Measurements from ENCODE around the gene DSTN. TPM values are rescaled to one million over a fixed set of nuclear protein-coding genes. Genes with fewer than 3 reads are reported as not detected.

DSTN gene
- total and polyA plus RNA-seq, 9 of the 15 experiments (the other 6 are each of a cell fraction or from before 2014, with no cell fraction given), result 25.7 to 88.3 (median 61.0) TPM

DNA sequence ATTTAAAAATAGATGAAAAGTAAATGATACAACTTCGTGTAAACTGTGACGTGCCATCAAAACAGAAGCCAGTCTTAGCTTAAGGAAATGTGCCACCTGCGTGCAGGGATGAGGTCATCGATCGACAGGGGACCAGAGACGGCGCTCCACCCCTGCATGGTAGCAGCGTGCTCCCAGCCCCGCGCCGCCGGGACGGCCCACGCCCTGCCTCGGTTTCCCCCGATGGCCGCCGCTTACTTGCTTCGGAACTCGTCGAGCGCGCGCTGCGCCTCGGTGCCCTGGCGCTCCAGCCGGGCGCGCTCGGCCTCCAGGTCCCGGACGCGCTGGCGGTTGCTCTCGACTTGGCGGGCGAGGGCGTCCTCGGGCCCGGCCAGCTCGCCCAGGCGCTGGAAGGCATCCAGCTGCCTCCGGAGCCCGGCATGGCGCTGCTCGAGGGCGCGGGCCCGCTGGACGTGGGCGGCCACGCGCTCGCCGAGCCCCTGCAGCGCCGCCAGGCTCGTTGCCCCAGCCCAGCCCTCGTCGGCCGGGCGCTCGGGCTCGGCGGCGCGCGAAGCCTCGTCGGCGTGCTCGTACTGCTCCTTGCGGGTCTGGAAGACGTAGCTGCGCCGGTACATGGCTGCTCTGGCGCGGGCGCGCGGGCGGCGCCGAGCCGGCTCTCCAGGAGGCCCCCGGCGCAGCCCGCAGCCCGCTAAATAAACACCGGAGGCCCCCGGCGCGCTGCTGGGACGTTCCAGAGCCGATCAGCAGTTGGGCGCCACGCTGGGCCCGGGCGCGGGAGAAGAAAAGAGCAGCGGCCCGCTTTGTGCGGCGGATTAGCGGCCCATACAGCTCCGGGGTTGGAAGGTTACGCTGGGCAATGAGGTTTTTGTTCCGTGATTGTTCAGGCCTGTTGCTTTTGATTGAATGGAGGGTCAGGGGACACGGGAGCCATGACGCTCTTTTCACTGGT, 38.9 kb upstream of the DSTN start, which contains the start of gene BFSP1:
BFSP1 (minus strand) TSS at position 664 of the 949 bp plus-strand sequence; CDS start at position 614, 50 bp downstream.
- no TSS peak for BruUV-seq (replicated peaks)
- no peaks in the 10 kb centered on the region for H4K20me1 ChIP-seq (replicated peaks; ENCODE audit: control insufficient read depth, insufficient read depth, low read length)
- no peaks in the 10 kb centered on the region for H3K9me1 ChIP-seq (ENCODE audit: control insufficient read depth, insufficient read depth, low read length)
- ChIA-PET CTCF (ENCODE audit: low intra/inter-chr PET ratio) (no interaction called here), POLR2A (interaction anchor here (0.6 to 0.7 kb wide), 2 partner anchors 68 to 108 kb away, joined by 3 read pairs; no protein-coding TSS in a partner anchor)
- in situ Hi-C loops (cut with MboI) (no loop called here), intact Hi-C loops (cut with micrococcal nuclease) (loop anchor here (10.0 kb wide), 2 partner anchors 364 to 464 kb away; no protein-coding TSS in a partner anchor)
- FAIRE-seq (no peak), DNase-seq (ENCODE audit: extremely low read depth in 1 of 4, low spot score in 3 of 4) (no peak), ATAC-seq (no peak)
- 0 out of 5 replicates have a peak, but pooled peaks cover 0 to 5% of the 10 kb centered on the region in 2 experiments for H3K4me1 ChIP-seq (replicated peaks in 1 of 2; ENCODE audit: control insufficient read depth in 2 of 2, insufficient read depth in 2 of 2, low read length in 2 of 2)
- H3K9ac ChIP-seq (ENCODE audit: insufficient read depth in 1 of 2, low read depth in 2 of 2, low read length in 2 of 2), result no peak within 1 kb of the TSS
- no peak within 1 kb of the TSS for H3K27ac ChIP-seq (ENCODE audit: extremely low read depth, low read depth, low read length)
- TF ChIP-seq ETV5 (CRISPR knock-in tag; IDR thresholded peaks at IDR 0.05; ENCODE audit: low read depth), result no peak
- H3K4me3 ChIP-seq, result no peak within 1 kb of the TSS
- H3K9me3 ChIP-seq (replicated peaks; ENCODE audit: control insufficient read depth, insufficient read depth, low read depth, low read length), result no peaks in the 10 kb centered on the region
- no peaks in the 10 kb centered on the region for H3K79me2 ChIP-seq (ENCODE audit: control insufficient read depth, insufficient read depth, low read length)
- H3K36me3 ChIP-seq (ENCODE audit: control insufficient read depth, insufficient read depth, low read length), result no peaks in the 10 kb centered on the region
- H3K27me3 ChIP-seq (ENCODE audit: control insufficient read depth in 2 of 2, insufficient read depth in 2 of 2, low read length in 2 of 2), result no peaks in the 10 kb centered on the region
- no peak within 1 kb of the TSS for H2AFZ ChIP-seq (ENCODE audit: low read depth, low read length)
- 49% methylated on average over 37 of the region's 111 CpGs for WGBS (ENCODE audit: insufficient coverage, low coverage, missing lambda C conversion rate)
- H3K4me2 ChIP-seq (ENCODE audit: insufficient read depth, low read length), result no peak within 1 kb of the TSS

GRCh38 chr20:17531665-17532025, 38.2 kb upstream of the DSTN start:
- H2AFZ ChIP-seq (ENCODE audit: low read depth, low read length), result no peak overlapping the region
- BruUV-seq (replicated peaks), result no TSS peak

More at GRCh38 chr20:17531665-17532025, 38.2 kb upstream of the DSTN start:
- 28% methylated on average over 4 of the region's 5 CpGs for WGBS (ENCODE audit: insufficient coverage, low coverage, missing lambda C conversion rate)
- no peaks in the 10 kb centered on the region for H4K20me1 ChIP-seq (replicated peaks; ENCODE audit: control insufficient read depth, insufficient read depth, low read length)
- H3K79me2 ChIP-seq (ENCODE audit: control insufficient read depth, insufficient read depth, low read length), result no peaks in the 10 kb centered on the region
- no peak for TF ChIP-seq ZNF778 (CRISPR knock-in tag; IDR thresholded peaks at IDR 0.05)
- H3K9me3 ChIP-seq (replicated peaks; ENCODE audit: control insufficient read depth, insufficient read depth, low read depth, low read length), result no peaks in the 10 kb centered on the region
- no peak overlapping the region for H3K9ac ChIP-seq (ENCODE audit: insufficient read depth in 1 of 2, low read depth in 2 of 2, low read length in 2 of 2)
- no peak overlapping the region for H3K4me2 ChIP-seq (ENCODE audit: insufficient read depth, low read length)
- in situ Hi-C loops (cut with MboI), result no loop called here
- no peaks in the 10 kb centered on the region for H3K36me3 ChIP-seq (ENCODE audit: control insufficient read depth, insufficient read depth, low read length)
- H3K4me1 ChIP-seq (replicated peaks in 1 of 2; ENCODE audit: control insufficient read depth in 2 of 2, insufficient read depth in 2 of 2, low read length in 2 of 2), result 0 out of 5 replicates have a peak, but pooled peaks cover 0 to 5% of the 10 kb centered on the region in 2 experiments
- ATAC-seq (no peak), DNase-seq (ENCODE audit: extremely low read depth in 1 of 4, low spot score in 3 of 4) (no peak), FAIRE-seq (no peak)
- ChIA-PET CTCF (ENCODE audit: low intra/inter-chr PET ratio) (no interaction called here), POLR2A (interaction anchor here (0.7 kb wide), 1 partner anchor 107 kb away, joined by 3 read pairs; no protein-coding TSS in a partner anchor)
- H3K27me3 ChIP-seq (ENCODE audit: control insufficient read depth in 2 of 2, insufficient read depth in 2 of 2, low read length in 2 of 2), result no peaks in the 10 kb centered on the region
- intact Hi-C loops (cut with micrococcal nuclease), result loop anchor here (10.0 kb wide), 2 partner anchors 363 to 463 kb away; no protein-coding TSS in a partner anchor
- no peaks in the 10 kb centered on the region for H3K9me1 ChIP-seq (ENCODE audit: control insufficient read depth, insufficient read depth, low read length)
- H3K27ac ChIP-seq (ENCODE audit: extremely low read depth, low read depth, low read length), result no peak overlapping the region
- H3K4me3 ChIP-seq, result no peak overlapping the region
